ENCODE measurements around the gene EME2.
"Not testable (repeated sequence)": the region's sequence is repeated elsewhere in the genome, so short reads cannot be mapped to it uniquely, and the experiment has no call there.

The EME2 gene, protein sequence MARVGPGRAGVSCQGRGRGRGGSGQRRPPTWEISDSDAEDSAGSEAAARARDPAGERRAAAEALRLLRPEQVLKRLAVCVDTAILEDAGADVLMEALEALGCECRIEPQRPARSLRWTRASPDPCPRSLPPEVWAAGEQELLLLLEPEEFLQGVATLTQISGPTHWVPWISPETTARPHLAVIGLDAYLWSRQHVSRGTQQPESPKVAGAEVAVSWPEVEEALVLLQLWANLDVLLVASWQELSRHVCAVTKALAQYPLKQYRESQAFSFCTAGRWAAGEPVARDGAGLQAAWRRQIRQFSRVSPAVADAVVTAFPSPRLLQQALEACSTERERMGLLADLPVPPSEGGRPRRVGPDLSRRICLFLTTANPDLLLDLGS

DNA sequence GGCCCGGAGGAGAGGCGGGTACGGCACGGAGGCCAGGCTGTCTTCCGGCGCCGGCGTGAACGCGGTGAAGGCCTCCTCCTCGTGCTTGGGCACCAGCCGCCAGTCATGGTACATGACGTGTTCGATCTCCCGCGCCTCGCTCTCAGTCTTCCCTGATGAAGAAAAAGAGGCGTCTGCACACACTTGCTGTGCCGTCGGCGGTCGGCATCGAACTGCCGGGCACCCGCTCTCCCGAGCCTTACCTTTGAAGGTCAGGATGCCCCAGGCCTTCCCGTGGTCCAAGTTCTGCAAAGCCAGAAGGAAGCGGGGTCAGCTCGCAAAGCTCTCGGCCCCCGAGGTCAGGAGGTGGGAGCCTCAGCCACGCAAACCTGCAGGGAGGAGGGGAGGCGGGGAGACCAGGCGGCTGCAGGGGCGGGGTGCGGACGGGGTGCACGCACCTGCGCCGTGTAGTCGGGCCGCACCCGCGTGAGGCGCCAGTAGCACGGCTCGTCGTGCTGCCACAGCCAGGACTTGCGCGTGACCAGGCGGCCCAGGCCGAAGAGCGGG, at the start of gene EME2:
Gene EME2 (plus strand): TSS at position 449 of the 546 bp plus-strand sequence. CDS start 418 bp downstream, outside the sequence.
- no peak for DNase-seq (ENCODE audit: low read depth)

GRCh38 chr16:1723450-1724147, 49.0 kb upstream of the EME2 start:
- peak; percentile 17 for DNase-seq (ENCODE audit: low read depth)

DNA sequence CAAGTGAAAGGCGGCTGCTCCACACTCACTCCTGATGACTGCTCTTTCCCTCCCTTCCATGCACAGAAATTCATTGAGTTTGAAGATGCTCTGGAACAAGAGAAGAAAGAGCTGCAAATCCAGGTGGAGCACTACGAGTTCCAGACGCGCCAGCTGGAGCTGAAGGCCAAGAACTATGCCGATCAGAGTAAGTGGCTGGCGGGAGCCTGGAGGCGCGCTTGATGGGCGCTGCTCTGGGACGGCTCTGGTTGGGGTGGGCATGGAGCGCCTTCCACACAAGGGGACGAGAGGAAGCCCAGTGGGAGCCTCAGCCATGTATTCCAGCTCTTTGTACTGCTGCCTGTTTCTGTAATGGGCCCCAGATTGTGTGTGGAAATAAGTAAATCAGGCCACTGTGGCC, 48.1 kb upstream of the EME2 start:
- DNase-seq (ENCODE audit: low read depth), result no peak

GRCh38 chr16:1726661-1727502, 45.7 kb upstream of the EME2 start:
- DNase-seq (ENCODE audit: low read depth), result no peak

- DNase-seq (ENCODE audit: low read depth), result no peak
Observed at GRCh38 chr16:1727651-1728624, 44.7 kb upstream of the EME2 start.

- DNase-seq (ENCODE audit: low read depth), result no peak
Observed at GRCh38 chr16:1729026-1729425, 43.6 kb upstream of the EME2 start.

- DNase-seq (ENCODE audit: low read depth), result no peak
Observed at GRCh38 chr16:1729445-1729844, 43.2 kb upstream of the EME2 start.

GRCh38 chr16:1731073-1731472, 41.5 kb upstream of the EME2 start:
- DNase-seq (ENCODE audit: low read depth), result no peak

- no peak for DNase-seq (ENCODE audit: low read depth)
Observed at GRCh38 chr16:1731603-1732002, 41.0 kb upstream of the EME2 start.

- no peak for DNase-seq (ENCODE audit: low read depth)
Observed at GRCh38 chr16:1732071-1732470, 40.5 kb upstream of the EME2 start.

DNA sequence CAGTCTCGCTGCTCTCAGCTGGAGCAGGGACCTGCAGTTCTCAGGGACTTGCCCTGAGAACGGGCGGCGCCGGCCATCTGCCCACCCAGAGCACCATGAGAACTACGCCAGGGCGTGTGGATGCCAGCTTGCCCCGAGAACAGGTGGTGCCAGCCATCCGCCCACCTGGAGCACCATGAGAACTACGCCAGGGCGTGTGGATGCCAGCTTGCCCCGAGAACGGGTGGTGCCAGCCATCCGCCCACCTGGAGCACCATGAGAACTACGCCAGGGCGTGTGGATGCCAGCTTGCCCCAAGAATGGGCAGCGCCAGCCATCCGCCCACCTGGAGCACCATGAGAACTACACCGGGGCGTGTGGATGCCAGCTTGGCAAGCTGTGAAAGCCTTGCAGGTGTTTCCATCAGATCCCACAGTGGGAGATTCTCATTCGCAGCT, 40.0 kb upstream of the EME2 start:
- not testable (repeated sequence) for DNase-seq (ENCODE audit: low read depth)

DNA sequence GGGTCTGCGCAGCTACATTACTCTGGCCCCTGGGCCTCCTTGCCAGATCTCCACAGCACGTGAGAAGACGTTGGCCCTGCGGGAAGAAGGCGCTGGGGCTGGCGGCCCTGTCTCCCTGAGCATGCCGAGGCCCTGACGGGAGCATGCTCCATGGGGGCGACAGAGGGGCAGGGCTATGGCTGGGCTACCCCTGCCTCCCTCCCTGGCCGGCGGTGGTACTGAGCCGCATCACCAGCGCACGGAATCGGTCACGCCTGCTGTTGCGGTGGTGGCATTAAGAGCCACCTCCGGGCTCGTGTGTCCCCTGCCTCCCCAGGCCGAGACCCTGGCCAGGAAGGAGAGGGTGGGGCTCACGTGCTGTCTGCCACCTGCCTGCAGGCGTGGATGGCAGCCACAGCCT, 38.5 kb upstream of the EME2 start:
- no peak for DNase-seq (ENCODE audit: low read depth)

DNA sequence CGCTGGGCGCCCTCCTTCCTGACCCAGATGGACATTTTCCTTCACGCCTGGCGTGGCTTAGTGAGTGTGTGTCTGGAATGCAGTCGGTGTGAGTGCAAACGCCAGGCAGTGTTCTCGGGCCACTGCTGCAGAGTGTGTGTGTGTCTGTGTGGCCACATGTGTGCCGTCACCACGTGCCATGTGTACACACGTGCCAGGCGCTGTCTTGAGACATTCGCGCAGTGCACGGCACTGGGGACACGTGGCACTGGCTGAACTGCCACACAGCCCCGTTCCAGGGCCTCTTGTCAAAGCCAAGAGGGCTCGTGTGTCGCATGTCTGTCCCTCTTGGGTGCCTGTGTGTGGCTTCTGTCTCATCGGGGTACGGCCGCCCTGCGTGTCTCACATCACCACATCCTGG, 37.8 kb upstream of the EME2 start:
- DNase-seq (ENCODE audit: low read depth), result no peak

GRCh38 chr16:1740234-1740633, 32.4 kb upstream of the EME2 start:
- no peak for DNase-seq (ENCODE audit: low read depth)

DNA sequence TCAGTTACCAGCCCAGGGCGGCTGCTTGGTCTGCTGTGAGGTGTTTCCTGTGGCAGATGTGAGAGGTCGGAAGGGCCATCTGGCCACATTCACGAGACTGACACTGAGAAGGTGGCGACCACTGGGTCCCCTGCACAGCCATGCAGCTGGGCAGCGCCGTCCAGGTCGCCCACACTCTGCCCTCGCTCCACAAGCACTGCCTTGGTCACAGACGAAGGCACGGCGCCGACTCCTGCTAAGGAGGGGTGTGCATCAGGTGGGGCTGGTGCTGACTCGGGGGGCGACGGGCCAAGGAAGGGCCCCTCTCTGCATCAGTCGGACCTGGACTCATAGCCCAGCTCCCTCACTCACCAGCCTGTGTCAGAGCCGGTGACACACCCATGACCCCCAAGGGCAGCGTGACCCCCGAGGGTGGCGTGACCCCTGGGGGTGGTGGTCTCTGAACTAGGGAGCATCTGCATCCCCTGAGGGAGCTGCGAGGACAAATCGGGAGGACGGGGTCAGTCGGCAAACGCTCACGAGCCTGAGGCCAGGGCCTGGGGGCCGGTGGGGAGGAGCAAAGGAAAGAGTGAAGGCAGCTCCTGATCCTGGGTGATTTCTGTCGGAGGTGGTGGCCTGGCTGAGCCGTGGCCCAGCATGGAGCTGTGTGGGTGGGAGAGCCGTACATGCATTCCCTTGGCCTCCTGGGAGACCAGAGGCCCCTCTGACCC, 31.7 kb upstream of the EME2 start:
- DNase-seq (ENCODE audit: low read depth), result no peak

DNA sequence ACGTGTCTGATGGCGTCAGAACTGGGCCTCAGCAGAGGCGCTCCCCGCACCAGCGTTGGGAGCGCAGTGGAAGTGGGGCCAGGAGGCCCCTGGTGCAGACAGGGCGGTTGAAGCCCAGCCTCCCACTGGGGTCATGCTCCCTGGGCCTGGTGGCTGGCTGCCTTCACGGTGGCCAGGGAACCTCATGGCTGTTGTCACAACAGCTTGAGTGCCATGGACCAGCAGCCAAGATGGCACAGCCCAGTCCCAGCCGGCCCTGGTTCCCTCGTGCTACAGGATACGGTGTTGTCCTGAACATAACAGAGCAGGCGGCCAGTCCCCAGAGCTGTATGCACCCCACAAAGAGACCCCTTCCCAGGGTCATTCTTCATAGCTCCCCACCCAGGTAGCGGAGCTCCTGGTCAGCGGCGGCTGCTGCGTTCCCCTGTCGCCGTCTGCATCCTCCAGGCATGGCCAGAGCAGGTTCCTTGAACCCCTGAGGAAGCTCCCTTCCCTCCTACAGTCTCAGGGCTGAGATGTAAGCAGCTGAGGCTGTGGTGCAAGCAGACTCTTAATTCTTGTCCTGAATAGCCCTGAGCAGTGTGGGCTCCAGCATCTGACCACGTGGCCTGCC, 31.0 kb upstream of the EME2 start:
- no peak for DNase-seq (ENCODE audit: low read depth)

GRCh38 chr16:1743376-1744337, 29.0 kb upstream of the EME2 start:
- no peak for DNase-seq (ENCODE audit: low read depth)

DNA sequence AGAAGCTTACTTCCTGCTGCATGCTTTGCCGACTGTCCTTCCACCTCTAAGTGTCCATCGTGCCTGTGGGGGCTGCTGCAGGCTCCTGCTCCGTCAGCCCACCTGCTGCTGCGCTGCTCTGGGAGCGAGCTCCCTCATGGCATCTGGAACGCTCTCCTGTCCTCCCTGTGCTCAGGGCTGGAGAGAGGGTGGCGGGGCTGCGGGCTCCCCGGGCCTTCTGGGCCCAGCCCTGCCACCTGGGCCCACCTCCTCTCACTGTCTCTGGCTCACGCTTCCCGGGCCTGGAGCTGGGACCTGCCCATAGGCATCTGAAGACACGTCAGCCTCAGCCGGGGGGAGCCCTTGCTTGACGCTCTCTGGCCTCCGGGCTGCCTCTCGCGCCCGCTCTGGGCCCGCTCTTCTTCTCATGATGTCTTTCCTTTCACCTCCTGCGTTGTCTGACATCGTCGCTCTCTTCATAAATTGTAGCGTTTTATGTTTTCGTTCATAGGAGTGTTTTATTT, 28.2 kb upstream of the EME2 start:
- DNase-seq (ENCODE audit: low read depth), result no peak

Measured in GM04504 (cell line).